Adipocyte (in vitro differentiated cells): ENCODE measurements around the gene SPEM3.

Experiments
- DNase-seq: peaks from one replicate; pipeline ENCODE4 v3.0.0-alpha.2; 2015; ENCODE audit warnings: low read depth
- H3K27me3 ChIP-seq: replicated peaks from 2 replicates; pipeline ENCODE4 v1.7.0; 2013; ENCODE audit warnings: mild to moderate bottlenecking, low read length, moderate library complexity; ENCODE audit not compliant: control insufficient read depth, insufficient read depth
- H3K36me3 ChIP-seq: 2 replicates; pipeline ENCODE4 v1.7.0; 2013; ENCODE audit warnings: low read length, mild to moderate bottlenecking, moderate library complexity; ENCODE audit not compliant: control insufficient read depth, insufficient read depth, severe bottlenecking
- H3K4me1 ChIP-seq: 2 replicates; pipeline ENCODE4 v1.7.0; 2013; ENCODE audit warnings: mild to moderate bottlenecking, low read length, moderate library complexity; ENCODE audit not compliant: control insufficient read depth, insufficient read depth
- H3K4me3 ChIP-seq: 2 replicates; pipeline ENCODE4 v1.7.0; 2013; ENCODE audit warnings: mild to moderate bottlenecking, low read length, moderate library complexity
- H3K9ac ChIP-seq: 2 replicates; pipeline ENCODE4 v1.7.0; 2013; ENCODE audit warnings: mild to moderate bottlenecking, low read length, moderate library complexity
- H3K9me3 ChIP-seq: 2 replicates; pipeline ENCODE4 v1.7.0; 2013; ENCODE audit warnings: mild to moderate bottlenecking, low read length, moderate library complexity; ENCODE audit not compliant: control insufficient read depth

SPEM3 gene

GRCh38 chr17:7426896-7427489 lies 1.7 kb upstream of the SPEM3 start:
- H3K9ac ChIP-seq = no peak overlapping the region
- no peak overlapping the region for H3K4me3 ChIP-seq
- no peaks in the 10 kb centered on the region for H3K4me1 ChIP-seq
- no peaks in the 10 kb centered on the region for H3K9me3 ChIP-seq
- H3K36me3 ChIP-seq = no peaks in the 10 kb centered on the region
- H3K27me3 ChIP-seq = no peaks in the 10 kb centered on the region
- DNase-seq = no peak

- Histone ChIP-seq H3K4me1 (no peaks in the 10 kb centered on the region), H3K4me3 (no peak overlapping the region), H3K36me3 (no peaks in the 10 kb centered on the region), H3K9ac (no peak overlapping the region), H3K27me3 (no peaks in the 10 kb centered on the region), H3K9me3 (no peaks in the 10 kb centered on the region)
- DNase-seq = no peak
Measured at GRCh38 chr17:7427549-7427948, 1.1 kb upstream of the SPEM3 start.

- Histone ChIP-seq H3K4me1 (no peaks in the 10 kb centered on the region), H3K27me3 (no peaks in the 10 kb centered on the region), H3K4me3 (no peak overlapping the region), H3K36me3 (no peaks in the 10 kb centered on the region), H3K9me3 (no peaks in the 10 kb centered on the region), H3K9ac (no peak overlapping the region)
- DNase-seq = no peak
Measured at GRCh38 chr17:7429722-7430121, 1.1 kb downstream of the SPEM3 start.

GRCh38 chr17:7431231-7431630 lies 2.6 kb downstream of the SPEM3 start:
- Histone ChIP-seq H3K27me3 (no peaks in the 10 kb centered on the region), H3K4me3 (no peak overlapping the region), H3K4me1 (peaks cover 4% of the 10 kb centered on the region), H3K36me3 (no peaks in the 10 kb centered on the region), H3K9ac (no peak overlapping the region), H3K9me3 (no peaks in the 10 kb centered on the region)
- no peak for DNase-seq

GRCh38 chr17:7432296-7432695 lies 3.6 kb downstream of the SPEM3 start:
- H3K4me1 ChIP-seq = peaks cover 9% of the 10 kb centered on the region
- no peak for DNase-seq
- no peaks in the 10 kb centered on the region for H3K9me3 ChIP-seq

GRCh38 chr17:7435676-7436555 lies 7.3 kb downstream of the SPEM3 start:
- Histone ChIP-seq H3K4me3 (peak overlapping the region; percentile 64), H3K27me3 (peaks cover 15% of the 10 kb centered on the region), H3K4me1 (peaks cover 23% of the 10 kb centered on the region), H3K9me3 (no peaks in the 10 kb centered on the region), H3K9ac (peak overlapping the region; percentile 48), H3K36me3 (no peaks in the 10 kb centered on the region)
- peak; percentile 38 for DNase-seq

More at GRCh38 chr17:7432296-7432695, 3.6 kb downstream of the SPEM3 start:
- Histone ChIP-seq H3K4me3 (no peak overlapping the region), H3K27me3 (no peaks in the 10 kb centered on the region), H3K36me3 (no peaks in the 10 kb centered on the region), H3K9ac (no peak overlapping the region)

GRCh38 chr17:7436556-7437368 lies 8.1 kb downstream of the SPEM3 start:
- Histone ChIP-seq H3K9ac (peak overlapping the region; percentile 56), H3K4me1 (peaks cover 25% of the 10 kb centered on the region), H3K9me3 (no peaks in the 10 kb centered on the region), H3K27me3 (peaks cover 15% of the 10 kb centered on the region), H3K4me3 (peak overlapping the region; percentile 64), H3K36me3 (no peaks in the 10 kb centered on the region)
- DNase-seq = peak; percentile 91

- no peaks in the 10 kb centered on the region for H3K36me3 ChIP-seq
- no peak for DNase-seq
- peaks cover 15% of the 10 kb centered on the region for H3K27me3 ChIP-seq
- peaks cover 25% of the 10 kb centered on the region for H3K4me1 ChIP-seq
- no peak overlapping the region for H3K9ac ChIP-seq
- H3K9me3 ChIP-seq = no peaks in the 10 kb centered on the region
- peak overlapping the region; percentile 64 for H3K4me3 ChIP-seq
Measured at GRCh38 chr17:7437369-7437863, 8.8 kb downstream of the SPEM3 start.

GRCh38 chr17:7437950-7438614 lies 9.4 kb downstream of the SPEM3 start:
- H3K36me3 ChIP-seq = no peaks in the 10 kb centered on the region
- peak overlapping the region; percentile 25 for H3K9ac ChIP-seq
- H3K4me3 ChIP-seq = peak overlapping the region; percentile 64
- H3K9me3 ChIP-seq = no peaks in the 10 kb centered on the region
- peaks cover 15% of the 10 kb centered on the region for H3K27me3 ChIP-seq
- H3K4me1 ChIP-seq = peaks cover 25% of the 10 kb centered on the region
- peak; percentile 38 for DNase-seq

GRCh38 chr17:7438656-7439460 lies 10.2 kb downstream of the SPEM3 start:
- DNase-seq = no peak
- Histone ChIP-seq H3K9me3 (no peaks in the 10 kb centered on the region), H3K36me3 (no peaks in the 10 kb centered on the region), H3K4me1 (peaks cover 25% of the 10 kb centered on the region), H3K9ac (no peak overlapping the region), H3K27me3 (peaks cover 15% of the 10 kb centered on the region), H3K4me3 (peak overlapping the region; percentile 64)
